Nephron (organoid): ENCODE results near the gene HMX1.

Source experiments
- H3K27ac Mint-ChIP-seq, 3 experiments: 2 replicates each; pipeline ENCODE4 v1.8.0; 2020; ENCODE audit warnings: mixed read lengths in 3 of 3, mild to moderate bottlenecking in 2 of 3, moderate library complexity in 1 of 3
- H3K27me3 Mint-ChIP-seq: 2 replicates; pipeline ENCODE4 v1.8.0; 2021; ENCODE audit warnings: low read depth, mild to moderate bottlenecking, moderate library complexity, mixed read lengths
- H3K36me3 Mint-ChIP-seq: 2 replicates; pipeline ENCODE4 v1.8.0; 2020; ENCODE audit warnings: low read depth, mixed read lengths
- H3K4me1 Mint-ChIP-seq: 2 replicates; pipeline ENCODE4 v1.8.0; 2020; ENCODE audit warnings: mixed read lengths
- H3K4me3 Mint-ChIP-seq, 3 experiments: 2 replicates each; pipeline ENCODE4 v1.8.0; 2020; ENCODE audit warnings: mild to moderate bottlenecking in 3 of 3, mixed read lengths in 3 of 3, moderate library complexity in 2 of 3
- H3K9me3 Mint-ChIP-seq: 2 replicates; pipeline ENCODE4 v1.8.0; 2020; ENCODE audit warnings: mixed read lengths
- CTCF ChIP-seq, 3 experiments: fragments of 200-600 bp; sonication (generic); IDR thresholded peaks; one replicate each; pipeline ENCODE4 v1.5.0; 2021; ENCODE audit warnings: antibody characterized with exemption in 3 of 3; ENCODE audit not compliant: unreplicated experiment in 3 of 3

Gene HMX1

GRCh38 chr4:8904041-8904501 lies 32.4 kb upstream of the HMX1 start:
- no peak for TF ChIP-seq CTCF (IDR thresholded peaks at IDR 0.05; ENCODE audit: unreplicated experiment in 3 of 3)
- peaks cover 28% of the 10 kb centered on the region for H3K9me3 Mint-ChIP-seq
- peaks cover 3% of the 10 kb centered on the region for H3K36me3 Mint-ChIP-seq
- no peak overlapping the region for H3K27ac Mint-ChIP-seq
- H3K4me1 Mint-ChIP-seq = no peaks in the 10 kb centered on the region
- no peak overlapping the region for H3K4me3 Mint-ChIP-seq
- H3K27me3 Mint-ChIP-seq = peaks cover 69% of the 10 kb centered on the region

GRCh38 chr4:8901335-8901734 lies 29.7 kb upstream of the HMX1 start:
- Mint-ChIP-seq H3K27me3 (peaks cover 69% of the 10 kb centered on the region), H3K36me3 (peaks cover 3% of the 10 kb centered on the region), H3K4me1 (no peaks in the 10 kb centered on the region), H3K27ac (no peak overlapping the region), H3K4me3 (no peak overlapping the region), H3K9me3 (peaks cover 28% of the 10 kb centered on the region)
- no peak for TF ChIP-seq CTCF (IDR thresholded peaks at IDR 0.05; ENCODE audit: unreplicated experiment in 3 of 3)

GRCh38 chr4:8900588-8900987 lies 28.9 kb upstream of the HMX1 start:
- Mint-ChIP-seq H3K27ac (no peak overlapping the region), H3K4me3 (no peak overlapping the region), H3K27me3 (peaks cover 73% of the 10 kb centered on the region), H3K9me3 (peaks cover 28% of the 10 kb centered on the region), H3K36me3 (peaks cover 3% of the 10 kb centered on the region), H3K4me1 (no peaks in the 10 kb centered on the region)
- no peak for TF ChIP-seq CTCF (IDR thresholded peaks at IDR 0.05; ENCODE audit: unreplicated experiment in 3 of 3)

GRCh38 chr4:8898419-8898818 lies 26.8 kb upstream of the HMX1 start:
- Mint-ChIP-seq H3K9me3 (peaks cover 18% of the 10 kb centered on the region), H3K36me3 (peaks cover 3% of the 10 kb centered on the region), H3K4me1 (no peaks in the 10 kb centered on the region), H3K27ac (peak overlapping the region in 1 of 3 experiments; percentile 78), H3K27me3 (peaks cover 75% of the 10 kb centered on the region), H3K4me3 (no peak overlapping the region)
- TF ChIP-seq CTCF (IDR thresholded peaks at IDR 0.05; ENCODE audit: unreplicated experiment in 3 of 3) = no peak

GRCh38 chr4:8897251-8898167 lies 25.9 kb upstream of the HMX1 start:
- Mint-ChIP-seq H3K9me3 (peaks cover 14% of the 10 kb centered on the region), H3K4me3 (no peak overlapping the region), H3K4me1 (no peaks in the 10 kb centered on the region), H3K27me3 (peaks cover 81% of the 10 kb centered on the region), H3K36me3 (peaks cover 3% of the 10 kb centered on the region), H3K27ac (no peak overlapping the region)
- TF ChIP-seq CTCF (IDR thresholded peaks at IDR 0.05; ENCODE audit: unreplicated experiment in 3 of 3) = no peak

GRCh38 chr4:8896506-8896905 lies 24.9 kb upstream of the HMX1 start:
- H3K27ac Mint-ChIP-seq = no peak overlapping the region
- H3K36me3 Mint-ChIP-seq = peaks cover 1% of the 10 kb centered on the region
- peaks cover 8% of the 10 kb centered on the region for H3K9me3 Mint-ChIP-seq
- H3K4me1 Mint-ChIP-seq = no peaks in the 10 kb centered on the region
- H3K27me3 Mint-ChIP-seq = peaks cover 86% of the 10 kb centered on the region
- no peak for TF ChIP-seq CTCF (IDR thresholded peaks at IDR 0.05; ENCODE audit: unreplicated experiment in 3 of 3)
- no peak overlapping the region for H3K4me3 Mint-ChIP-seq
